Natural killer cell (primary cell): ENCODE results near the gene UBE2K. TPM values are rescaled to one million over a fixed set of nuclear protein-coding genes. Genes with fewer than 3 reads are reported as not detected.
A peak's percentile ranks its signal among the peaks of the same experiment; 100 is the strongest.

ENCODE experiments used
- ATAC-seq, 3 donors: fragments of 150-1000 bp in 2 of 3; fragments of 200-7000 bp in 1 of 3; cut with Tn5 transposase; 1 replicate in 1 of 3; 2 replicates in 2 of 3; pipeline ENCODE4 v1.10.0; 2021; ENCODE audit warnings: mild to moderate bottlenecking in 2 of 3, moderate library complexity in 2 of 3
- DNase-seq, 2 donors: peaks; one replicate each; pipeline versions ENCODE4 v3.0.0 to v3.0.0-alpha.2; 2013 to 2021; ENCODE audit warnings: mixed read lengths in 1 of 2
- H3K27ac ChIP-seq: one replicate; pipeline ENCODE4 v1.5.1; 2013; ENCODE audit warnings: mild to moderate bottlenecking, low read length
- H3K27me3 ChIP-seq: one replicate; pipeline ENCODE4 v1.6.1; 2013; ENCODE audit warnings: low read length; ENCODE audit not compliant: control insufficient read depth, insufficient read depth
- H3K36me3 ChIP-seq: one replicate; pipeline ENCODE4 v1.6.1; 2013; ENCODE audit warnings: low read length; ENCODE audit not compliant: control insufficient read depth, insufficient read depth
- H3K4me1 ChIP-seq: one replicate; pipeline ENCODE4 v1.6.1; 2013; ENCODE audit warnings: low read length; ENCODE audit not compliant: control insufficient read depth, insufficient read depth
- H3K4me3 ChIP-seq: one replicate; pipeline ENCODE4 v1.5.1; 2013; ENCODE audit warnings: low read length
- H3K9me3 ChIP-seq: one replicate; pipeline ENCODE4 v1.6.1; 2013; ENCODE audit warnings: low read length; ENCODE audit not compliant: control insufficient read depth, insufficient read depth
- H3K27ac Mint-ChIP-seq, 2 donors: one replicate each; pipeline ENCODE4 v1.8.0; 2022; ENCODE audit warnings: mild to moderate bottlenecking in 2 of 2, mixed read lengths in 2 of 2, moderate library complexity in 1 of 2
- H3K27me3 Mint-ChIP-seq, 2 donors: one replicate each; pipeline ENCODE4 v1.8.0; 2022; ENCODE audit warnings: low read depth in 2 of 2, mixed read lengths in 2 of 2
- H3K36me3 Mint-ChIP-seq: one replicate; pipeline ENCODE4 v1.8.0; 2022; ENCODE audit warnings: mixed read lengths
- H3K4me1 Mint-ChIP-seq, 2 donors: one replicate each; pipeline ENCODE4 v1.8.0; 2022; ENCODE audit warnings: mixed read lengths in 2 of 2
- H3K4me3 Mint-ChIP-seq: one replicate; pipeline ENCODE4 v1.8.0; 2022; ENCODE audit warnings: mild to moderate bottlenecking, moderate library complexity, mixed read lengths
- H3K9me3 Mint-ChIP-seq, 2 donors: one replicate each; pipeline ENCODE4 v1.8.0; 2022; ENCODE audit warnings: mixed read lengths in 2 of 2
- CTCF ChIP-seq: fragments of 200-600 bp; IDR thresholded peaks from one replicate; pipeline ENCODE4 v1.8.0; 2022; ENCODE audit warnings: antibody characterized with exemption
- WGBS: methylation state at CpG from one replicate; pipeline ENCODE4 v1.1.7; 2013; ENCODE audit warnings: missing lambda C conversion rate; ENCODE audit not compliant: insufficient coverage; 5-methylcytosine and 5-hydroxymethylcytosine counted together
- intact Hi-C: fragments of 100-400 bp; cut with micrococcal nuclease; formaldehyde crosslinking; loops from one replicate; pipeline ENCODE4 v1.14.2; 2022
- total RNA-seq, 4 donors: library from RNA; stranded (reverse); fragments of 120-200 nt in 1 of 4; gene quantifications; one replicate each; pipeline versions ENCODE4 v1.2.3 to v1.2.4, GENCODE V29; 2013 to 2022

UBE2K gene
- total RNA-seq, 3 donors from 2014 or later (not counting 1 experiment from before 2014, with no cell fraction given), result 38.0 to 53.9 (median 43.6) TPM

- no peak overlapping the region for H3K4me3 ChIP-seq
- WGBS, result 100% methylated on average over 2 of the region's 6 CpGs
Measured at GRCh38 chr4:39706334-39706733, 8.4 kb downstream of the UBE2K start.

GRCh38 chr4:39706741-39707511, 9.0 kb downstream of the UBE2K start:
- ATAC-seq (no peak), DNase-seq (no peak)
- no peak for TF ChIP-seq CTCF
- Histone ChIP-seq H3K4me3 (no peak overlapping the region), H3K27me3 (no peaks in the 10 kb centered on the region), H3K9me3 (no peaks in the 10 kb centered on the region), H3K27ac (no peak overlapping the region), H3K4me1 (no peaks in the 10 kb centered on the region), H3K36me3 (peaks cover 3% of the 10 kb centered on the region)
- H3K27ac Mint-ChIP-seq, result peak overlapping the region; percentile 49 to 67
- WGBS, result 89% methylated on average over 10 of the region's 11 CpGs
- intact Hi-C loops, result no loop called here
- H3K27me3 Mint-ChIP-seq, result no peaks in the 10 kb centered on the region
- H3K9me3 Mint-ChIP-seq, result no peaks in the 10 kb centered on the region
- no peaks in the 10 kb centered on the region for H3K36me3 Mint-ChIP-seq
- H3K4me1 Mint-ChIP-seq, result peaks cover 20 to 29% of the 10 kb centered on the region in 2 donors
- no peak overlapping the region for H3K4me3 Mint-ChIP-seq

More at GRCh38 chr4:39706334-39706733, 8.4 kb downstream of the UBE2K start:
- Mint-ChIP-seq H3K27ac (peak overlapping the region; percentile 49 to 67), H3K36me3 (no peaks in the 10 kb centered on the region), H3K4me1 (peaks cover 20 to 29% of the 10 kb centered on the region in 2 donors), H3K9me3 (no peaks in the 10 kb centered on the region), H3K4me3 (no peak overlapping the region), H3K27me3 (no peaks in the 10 kb centered on the region)
- H3K27ac ChIP-seq, result no peak overlapping the region
- DNase-seq (no peak), ATAC-seq (no peak)
- TF ChIP-seq CTCF, result no peak
- peaks cover 3% of the 10 kb centered on the region for H3K36me3 ChIP-seq
- no peaks in the 10 kb centered on the region for H3K27me3 ChIP-seq
- no peaks in the 10 kb centered on the region for H3K9me3 ChIP-seq
- no peaks in the 10 kb centered on the region for H3K4me1 ChIP-seq
- intact Hi-C loops, result no loop called here

GRCh38 chr4:39710098-39710896, 12.4 kb downstream of the UBE2K start:
- H3K9me3 Mint-ChIP-seq, result no peaks in the 10 kb centered on the region
- DNase-seq, result no peak
- intact Hi-C loops, result no loop called here
- no peak overlapping the region for H3K27ac ChIP-seq
- no peaks in the 10 kb centered on the region for H3K27me3 Mint-ChIP-seq
- no peak for ATAC-seq
- peaks cover 31 to 39% of the 10 kb centered on the region in 2 donors for H3K4me1 Mint-ChIP-seq
- no peak for TF ChIP-seq CTCF
- H3K4me3 Mint-ChIP-seq, result no peak overlapping the region
- H3K27ac Mint-ChIP-seq, result peak overlapping the region; percentile 16 to 63
- H3K36me3 Mint-ChIP-seq, result no peaks in the 10 kb centered on the region
- H3K36me3 ChIP-seq, result no peaks in the 10 kb centered on the region
- peaks cover 8% of the 10 kb centered on the region for H3K4me1 ChIP-seq
- H3K4me3 ChIP-seq, result no peak overlapping the region
- WGBS, result 71% methylated on average over 1 of the region's 3 CpGs
- H3K27me3 ChIP-seq, result no peaks in the 10 kb centered on the region
- no peaks in the 10 kb centered on the region for H3K9me3 ChIP-seq
